Activated gamma-delta T cell (primary cell): Measurements from ENCODE around the gene NLN.
"Not testable (repeated sequence)": the region's sequence is repeated elsewhere in the genome, so short reads cannot be mapped to it uniquely, and the experiment has no call there.

Source experiments
- DNase-seq: peaks from one replicate; lab custom pipeline; 2025; lab: John Stamatoyannopoulos, UW

Gene NLN

GRCh38 chr5:65871776-65872175 is 149.8 kb downstream of the NLN start:
- DNase-seq: not testable (repeated sequence)

- no peak for DNase-seq
These were observed 151.3 kb downstream of the NLN start for GRCh38 chr5:65873181-65873750.

GRCh38 chr5:65874241-65874640 is 152.2 kb downstream of the NLN start:
- no peak for DNase-seq

- no peak for DNase-seq
These were observed 154.5 kb downstream of the NLN start for GRCh38 chr5:65876496-65876895.

GRCh38 chr5:65876970-65877369 is 155.0 kb downstream of the NLN start:
- no peak for DNase-seq
